Left ventricle myocardium inferior (tissue), 1 donor: ENCODE measurements around the gene CDK5R1. TPM values are rescaled to one million over a fixed set of nuclear protein-coding genes. Genes with fewer than 3 reads are reported as not detected.
"Not testable (repeated sequence)": the region's sequence is repeated elsewhere in the genome, so short reads cannot be mapped to it uniquely, and the experiment has no call there.

ENCODE experiments used
- DNase-seq: peaks from one replicate; pipeline ENCODE4 v3.0.0-alpha.2; 2020
- H3K27ac ChIP-seq: fragments of 200-600 bp; replicated peaks from 2 replicates; pipeline ENCODE4 v1.8.0; 2021
- H3K27me3 ChIP-seq: fragments of 200-600 bp; 2 replicates; pipeline ENCODE4 v1.8.0; 2021; ENCODE audit warnings: low read depth
- H3K36me3 ChIP-seq: fragments of 200-600 bp; 2 replicates; pipeline ENCODE4 v1.8.0; 2021
- H3K4me1 ChIP-seq: fragments of 200-600 bp; 2 replicates; pipeline ENCODE4 v1.8.0; 2021
- H3K4me3 ChIP-seq: fragments of 200-600 bp; 2 replicates; pipeline ENCODE4 v1.8.0; 2021; ENCODE audit warnings: mild to moderate bottlenecking, moderate library complexity
- H3K9me3 ChIP-seq: fragments of 200-600 bp; replicated peaks from 2 replicates; pipeline ENCODE4 v1.8.0; 2021
- CTCF ChIP-seq: fragments of 200-600 bp; IDR thresholded peaks from 2 replicates; pipeline ENCODE4 v1.8.0; 2021; ENCODE audit warnings: antibody characterized with exemption, mild to moderate bottlenecking, borderline replicate concordance
- intact Hi-C: fragments of 100-400 bp; cut with micrococcal nuclease; formaldehyde crosslinking; loops from one replicate; pipeline ENCODE4 v1.11.0; 2022
- total RNA-seq: library from RNA; stranded (reverse); fragmentation: NEBNext Ultra II Directional; extraction: Animal tissue kit (Norgen Biotek cat#: 25700); gene quantifications from one replicate; pipeline ENCODE4 v1.2.1, GENCODE V29; 2021
- donor health status: DM: no; HTN: yes; CAD: no; lungs with severe emphysema.

Gene CDK5R1
- total RNA-seq, 1 donor from 2014 or later: 1.5 TPM

- TF ChIP-seq CTCF: no peak
- Histone ChIP-seq H3K9me3 (no peaks in the 10 kb centered on the region), H3K4me1 (peaks cover 36% of the 10 kb centered on the region), H3K27ac (peak overlapping the region; percentile 53), H3K27me3 (no peaks in the 10 kb centered on the region), H3K36me3 (no peaks in the 10 kb centered on the region), H3K4me3 (peak overlapping the region; percentile 70)
- intact Hi-C loops: no loop called here
- peak; percentile 57 for DNase-seq
These were observed 32.7 kb downstream of the CDK5R1 start for GRCh38 chr17:32519228-32520103.

- Histone ChIP-seq H3K9me3 (no peaks in the 10 kb centered on the region), H3K36me3 (no peaks in the 10 kb centered on the region), H3K4me3 (peak overlapping the region; percentile 70), H3K27ac (peak overlapping the region; percentile 53), H3K4me1 (peaks cover 42% of the 10 kb centered on the region), H3K27me3 (no peaks in the 10 kb centered on the region)
- no peak for DNase-seq
- intact Hi-C loops: no loop called here
- no peak for TF ChIP-seq CTCF
These were observed 33.4 kb downstream of the CDK5R1 start for GRCh38 chr17:32520104-32520701.

- H3K27ac ChIP-seq: no peak overlapping the region
- no peaks in the 10 kb centered on the region for H3K36me3 ChIP-seq
- no peak for DNase-seq
- intact Hi-C loops: no loop called here
- H3K4me3 ChIP-seq: no peak overlapping the region
- H3K27me3 ChIP-seq: no peaks in the 10 kb centered on the region
- peaks cover 44% of the 10 kb centered on the region for H3K4me1 ChIP-seq
- TF ChIP-seq CTCF: no peak
- H3K9me3 ChIP-seq: no peaks in the 10 kb centered on the region
These were observed 34.1 kb downstream of the CDK5R1 start for GRCh38 chr17:32520737-32521404.

- Histone ChIP-seq H3K27me3 (no peaks in the 10 kb centered on the region), H3K27ac (no peak overlapping the region), H3K4me1 (peaks cover 33% of the 10 kb centered on the region), H3K4me3 (no peak overlapping the region), H3K9me3 (no peaks in the 10 kb centered on the region), H3K36me3 (no peaks in the 10 kb centered on the region)
- intact Hi-C loops: no loop called here
- no peak for TF ChIP-seq CTCF
- no peak for DNase-seq
These were observed 36.4 kb downstream of the CDK5R1 start for GRCh38 chr17:32523017-32523680.

- no peaks in the 10 kb centered on the region for H3K27me3 ChIP-seq
- H3K27ac ChIP-seq: no peak overlapping the region
- H3K9me3 ChIP-seq: no peaks in the 10 kb centered on the region
- no peak for DNase-seq
- no peaks in the 10 kb centered on the region for H3K36me3 ChIP-seq
- H3K4me1 ChIP-seq: peaks cover 27% of the 10 kb centered on the region
- no peak overlapping the region for H3K4me3 ChIP-seq
- intact Hi-C loops: no loop called here
- TF ChIP-seq CTCF: no peak
These were observed 37.2 kb downstream of the CDK5R1 start for GRCh38 chr17:32523827-32524552.

GRCh38 chr17:32524553-32524880, 37.7 kb downstream of the CDK5R1 start:
- H3K27ac ChIP-seq, H3K4me3 ChIP-seq, H3K36me3 ChIP-seq, intact Hi-C loops, H3K9me3 ChIP-seq, DNase-seq, H3K27me3 ChIP-seq: not testable (repeated sequence)
- H3K4me1 ChIP-seq: peaks cover 24% of the 10 kb centered on the region
